Epithelial cell of esophagus (primary cell): ENCODE data around the gene GPR139.

Experiments
- DNase-seq: peaks from one replicate; pipeline ENCODE4 v3.0.0; 2010; ENCODE audit warnings: low read depth
- H3K4me3 ChIP-seq: 2 replicates; pipeline ENCODE4 v1.5.1; 2011; ENCODE audit warnings: mild to moderate bottlenecking, low read length, control low read depth
- TF ChIP-seq, protein P1 (sequence below): IDR thresholded peaks from 2 replicates; pipeline ENCODE4 v1.5.1; 2011; ENCODE audit warnings: low read depth, mild to moderate bottlenecking, low read length, control low read depth, inconsistent platforms; ENCODE audit not compliant: insufficient read depth; ENCODE audit errors: missing control alignments

The GPR139 gene

DNA sequence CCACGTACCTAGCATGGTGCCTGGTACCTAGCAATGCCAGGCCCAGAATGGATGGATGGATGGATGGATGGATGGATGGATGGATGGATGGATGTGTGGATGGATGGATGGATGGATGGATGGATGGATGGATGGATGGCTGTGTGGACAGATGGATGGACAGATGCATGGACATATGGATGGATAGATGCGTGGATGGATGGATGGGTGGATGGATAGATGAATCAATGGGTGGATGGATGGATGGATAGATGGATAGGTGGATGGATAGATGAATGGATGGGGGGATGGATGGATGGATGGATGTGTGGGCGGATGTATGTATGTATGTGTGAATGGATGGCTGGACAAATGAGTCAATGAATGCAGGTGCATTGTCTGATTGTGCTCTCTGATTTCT, 12.6 kb downstream of the GPR139 start:
- no peak for DNase-seq
- no peak overlapping the region for H3K4me3 ChIP-seq
- TF ChIP-seq, protein P1, sequence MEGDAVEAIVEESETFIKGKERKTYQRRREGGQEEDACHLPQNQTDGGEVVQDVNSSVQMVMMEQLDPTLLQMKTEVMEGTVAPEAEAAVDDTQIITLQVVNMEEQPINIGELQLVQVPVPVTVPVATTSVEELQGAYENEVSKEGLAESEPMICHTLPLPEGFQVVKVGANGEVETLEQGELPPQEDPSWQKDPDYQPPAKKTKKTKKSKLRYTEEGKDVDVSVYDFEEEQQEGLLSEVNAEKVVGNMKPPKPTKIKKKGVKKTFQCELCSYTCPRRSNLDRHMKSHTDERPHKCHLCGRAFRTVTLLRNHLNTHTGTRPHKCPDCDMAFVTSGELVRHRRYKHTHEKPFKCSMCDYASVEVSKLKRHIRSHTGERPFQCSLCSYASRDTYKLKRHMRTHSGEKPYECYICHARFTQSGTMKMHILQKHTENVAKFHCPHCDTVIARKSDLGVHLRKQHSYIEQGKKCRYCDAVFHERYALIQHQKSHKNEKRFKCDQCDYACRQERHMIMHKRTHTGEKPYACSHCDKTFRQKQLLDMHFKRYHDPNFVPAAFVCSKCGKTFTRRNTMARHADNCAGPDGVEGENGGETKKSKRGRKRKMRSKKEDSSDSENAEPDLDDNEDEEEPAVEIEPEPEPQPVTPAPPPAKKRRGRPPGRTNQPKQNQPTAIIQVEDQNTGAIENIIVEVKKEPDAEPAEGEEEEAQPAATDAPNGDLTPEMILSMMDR: no peak

DNA sequence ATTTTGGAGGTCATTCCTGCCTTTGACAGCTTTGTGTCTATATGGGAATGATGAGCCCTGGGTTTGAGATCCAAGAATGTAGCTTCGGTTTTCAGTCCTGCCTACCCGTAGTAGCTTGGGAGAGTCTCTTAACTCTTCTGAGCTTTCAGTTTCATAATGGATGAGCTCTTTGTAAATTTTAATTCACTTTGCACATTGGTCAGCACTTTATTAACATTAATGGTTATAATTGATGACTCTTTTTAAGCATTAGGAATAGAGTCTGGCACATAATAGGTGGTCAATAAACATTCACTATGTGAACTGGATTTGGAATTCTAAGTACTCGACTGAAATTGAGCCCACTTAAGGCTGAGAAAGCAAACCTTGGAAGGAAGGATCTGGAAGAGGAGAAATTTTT, 17.3 kb downstream of the GPR139 start:
- H3K4me3 ChIP-seq: no peak overlapping the region
- TF ChIP-seq, protein P1: no peak
- no peak for DNase-seq

DNA sequence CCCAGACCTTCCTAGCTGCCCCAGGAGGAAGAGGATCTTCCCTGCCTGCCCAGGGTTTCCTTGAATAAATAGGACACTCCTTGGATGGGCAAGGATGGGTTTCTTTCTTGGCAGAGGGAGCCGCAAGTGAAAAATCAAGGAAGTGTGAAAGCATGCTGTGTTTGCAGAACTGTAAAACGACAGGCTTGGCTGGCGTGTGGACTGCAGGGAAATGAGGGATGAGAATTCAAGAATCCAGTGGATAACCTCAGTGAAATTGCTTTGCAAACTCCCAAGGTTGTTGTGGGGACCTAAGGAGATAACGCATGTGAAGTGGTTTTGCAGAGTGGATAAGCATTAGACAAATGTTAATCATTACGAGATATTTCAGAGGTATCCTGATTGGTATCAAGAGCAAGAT, 20.4 kb downstream of the GPR139 start:
- DNase-seq: no peak
- TF ChIP-seq, protein P1: no peak
- no peak overlapping the region for H3K4me3 ChIP-seq

DNA sequence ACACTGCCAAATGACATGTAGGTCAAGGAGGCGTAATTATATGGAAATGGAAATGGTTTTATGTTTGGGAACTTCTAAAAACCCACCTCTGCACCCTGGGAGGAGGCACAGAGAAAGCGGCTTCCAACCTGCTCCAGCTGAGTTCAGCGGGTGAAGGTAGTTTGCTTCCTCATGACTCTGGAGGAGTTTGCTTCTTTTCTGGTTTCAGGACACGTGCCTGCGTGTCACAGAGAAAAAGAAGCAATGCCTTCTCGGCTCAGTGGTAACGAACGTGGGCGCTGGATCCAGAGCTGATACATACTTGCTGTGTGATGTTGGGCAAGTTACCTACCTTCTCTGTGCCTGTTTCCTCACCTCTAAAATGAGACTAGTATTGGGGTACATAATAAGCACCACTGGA, 22.1 kb downstream of the GPR139 start:
- TF ChIP-seq, protein P1: no peak
- no peak for DNase-seq
- H3K4me3 ChIP-seq: no peak overlapping the region

DNA sequence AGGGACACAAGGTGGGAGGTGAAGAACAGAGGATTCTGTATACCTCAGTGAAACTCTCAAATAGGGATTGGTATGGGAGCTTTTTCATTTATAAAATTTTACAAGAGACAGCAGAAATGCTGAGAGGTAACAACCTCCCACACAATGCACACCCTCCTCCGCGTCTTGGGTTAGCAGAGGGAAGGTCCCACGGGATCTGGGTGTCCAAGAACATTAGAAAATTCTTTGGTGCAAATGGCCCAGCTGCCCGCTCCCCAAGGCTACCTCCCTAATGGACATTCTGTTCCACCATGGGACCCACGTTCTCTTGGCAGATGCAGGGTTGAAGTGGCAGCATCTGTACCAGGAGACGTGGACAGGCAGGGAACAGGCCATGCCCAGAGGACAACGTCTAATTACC, 22.5 kb downstream of the GPR139 start:
- no peak overlapping the region for H3K4me3 ChIP-seq
- TF ChIP-seq, protein P1: no peak
- DNase-seq: no peak

DNA sequence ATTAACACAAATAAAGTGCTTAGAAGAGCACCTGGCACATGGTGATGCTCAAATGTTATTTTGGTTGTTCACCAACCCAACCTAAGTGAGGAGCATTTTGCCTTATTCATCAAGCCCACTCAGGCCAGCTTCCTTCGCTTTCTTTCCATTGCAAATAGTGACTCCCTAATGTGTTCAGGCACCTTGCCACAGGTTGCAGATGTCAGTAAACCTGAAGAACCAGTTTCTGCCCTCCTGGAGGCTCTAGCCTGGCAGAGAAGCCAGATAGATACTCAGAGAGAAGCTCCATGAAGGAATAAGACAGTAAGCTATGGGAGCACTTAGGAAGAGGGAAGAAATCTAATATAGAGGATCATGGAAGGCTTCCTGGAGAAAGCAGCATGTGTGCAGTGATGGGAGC, 23.9 kb downstream of the GPR139 start:
- TF ChIP-seq, protein P1: no peak
- H3K4me3 ChIP-seq: no peak overlapping the region
- DNase-seq: peak; percentile 10

DNA sequence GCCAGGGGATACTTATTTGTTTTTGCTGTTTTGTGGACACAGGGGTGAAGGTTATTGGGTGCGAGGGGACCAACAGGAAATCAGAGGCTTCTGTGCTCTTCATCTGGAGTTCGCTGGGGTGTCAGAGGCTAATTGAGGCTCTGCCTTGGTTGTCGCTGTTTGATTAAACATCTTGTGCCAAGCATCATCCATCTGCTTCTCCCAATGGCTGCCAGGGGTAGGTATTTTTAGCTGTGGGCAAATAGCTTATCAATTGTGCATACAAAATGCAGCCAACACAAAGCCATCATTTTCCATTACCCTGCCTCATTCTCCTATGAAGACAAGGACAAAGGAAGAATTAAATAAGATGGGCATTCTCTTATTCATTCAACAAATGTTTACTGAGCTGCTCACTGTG, 27.8 kb downstream of the GPR139 start:
- H3K4me3 ChIP-seq: no peak overlapping the region
- no peak for DNase-seq
- TF ChIP-seq, protein P1: no peak
